NCI-H345 treated with DMSO at 0.1 percent for 48 hours (cell line): ENCODE results near the gene WDR5.

Experiments
- DNase-seq: peaks from one replicate; lab custom pipeline; 2025; ENCODE audit not compliant: unreplicated experiment; lab: John Stamatoyannopoulos, UW

WDR5 gene

DNA sequence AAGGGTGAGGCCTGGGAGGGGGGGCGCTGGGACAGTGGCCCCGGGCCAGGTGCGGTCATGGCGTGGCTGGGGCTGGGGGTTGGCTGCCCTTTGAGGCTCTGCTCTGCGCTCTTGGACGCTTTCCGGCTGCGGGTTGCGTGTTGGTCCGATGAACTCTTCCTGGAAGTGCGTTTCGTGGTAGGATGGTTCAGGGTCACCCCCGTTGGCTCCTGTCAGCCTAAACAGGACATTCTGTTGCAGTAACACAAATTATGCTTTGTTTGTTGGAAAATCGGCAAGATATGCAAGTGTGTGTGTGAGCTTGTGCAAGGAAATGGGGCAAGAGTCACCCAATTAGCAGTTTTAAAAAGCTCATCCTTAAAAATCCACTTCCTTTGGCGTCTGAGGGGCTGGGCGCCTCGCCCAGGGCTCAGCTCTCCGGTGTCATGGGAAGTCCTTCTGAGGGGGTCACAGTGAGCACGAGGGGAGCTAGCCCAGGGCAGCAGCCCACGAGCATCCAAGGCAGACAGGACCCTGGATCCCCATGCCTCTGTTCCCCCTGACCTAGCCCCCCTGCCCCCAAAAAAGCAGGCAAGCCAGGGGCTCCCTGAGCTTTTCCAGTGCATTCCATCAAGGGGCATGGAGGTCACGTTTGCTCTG lies 50.7 kb downstream of the WDR5 start:
- DNase-seq, result no peak

DNA sequence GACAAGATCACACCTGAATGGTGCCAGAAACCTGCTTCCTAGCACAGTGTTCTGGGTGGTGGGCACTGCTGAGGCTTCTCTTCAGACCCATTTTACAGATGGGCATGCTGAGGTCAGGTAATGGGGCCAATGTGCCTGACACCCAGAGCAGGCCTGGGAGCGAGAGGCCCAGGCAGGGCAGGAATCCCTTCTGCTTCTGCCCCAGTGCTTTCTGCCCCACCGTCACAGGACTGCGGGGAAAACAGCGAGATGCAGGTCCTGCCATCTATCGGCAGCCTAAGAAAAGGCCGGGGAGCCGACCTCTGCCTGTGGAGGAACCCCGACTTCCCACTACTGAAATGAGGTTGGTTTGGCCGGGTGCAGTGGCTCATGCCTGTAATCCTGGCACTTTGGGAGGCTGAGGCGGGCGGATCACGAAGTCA lies 51.2 kb downstream of the WDR5 start:
- no peak for DNase-seq

DNA sequence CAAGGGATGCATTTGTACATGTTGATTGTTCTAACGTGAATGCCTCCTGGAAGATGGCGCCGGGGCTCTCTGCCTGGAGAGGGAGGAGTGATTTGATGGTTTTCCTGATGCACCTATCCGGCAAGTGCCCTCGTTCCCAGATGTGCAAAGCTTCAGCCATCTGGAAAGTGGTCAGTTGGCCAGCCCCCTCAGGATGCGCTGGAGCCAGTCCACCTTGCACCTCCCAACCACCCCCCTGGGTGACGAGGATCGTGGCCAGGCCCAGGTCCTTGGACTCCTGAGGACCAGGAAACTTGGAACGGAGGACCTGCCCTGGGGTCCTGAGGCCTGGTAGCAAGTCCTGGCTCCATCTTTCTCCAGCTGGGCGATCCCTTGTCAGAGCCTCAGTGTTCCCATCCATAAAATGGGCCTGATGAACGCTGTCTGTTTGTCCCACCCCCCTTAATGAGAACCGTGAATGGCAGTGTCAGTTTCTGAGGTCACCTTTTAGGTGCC lies 52.1 kb downstream of the WDR5 start:
- DNase-seq, result no peak

DNA sequence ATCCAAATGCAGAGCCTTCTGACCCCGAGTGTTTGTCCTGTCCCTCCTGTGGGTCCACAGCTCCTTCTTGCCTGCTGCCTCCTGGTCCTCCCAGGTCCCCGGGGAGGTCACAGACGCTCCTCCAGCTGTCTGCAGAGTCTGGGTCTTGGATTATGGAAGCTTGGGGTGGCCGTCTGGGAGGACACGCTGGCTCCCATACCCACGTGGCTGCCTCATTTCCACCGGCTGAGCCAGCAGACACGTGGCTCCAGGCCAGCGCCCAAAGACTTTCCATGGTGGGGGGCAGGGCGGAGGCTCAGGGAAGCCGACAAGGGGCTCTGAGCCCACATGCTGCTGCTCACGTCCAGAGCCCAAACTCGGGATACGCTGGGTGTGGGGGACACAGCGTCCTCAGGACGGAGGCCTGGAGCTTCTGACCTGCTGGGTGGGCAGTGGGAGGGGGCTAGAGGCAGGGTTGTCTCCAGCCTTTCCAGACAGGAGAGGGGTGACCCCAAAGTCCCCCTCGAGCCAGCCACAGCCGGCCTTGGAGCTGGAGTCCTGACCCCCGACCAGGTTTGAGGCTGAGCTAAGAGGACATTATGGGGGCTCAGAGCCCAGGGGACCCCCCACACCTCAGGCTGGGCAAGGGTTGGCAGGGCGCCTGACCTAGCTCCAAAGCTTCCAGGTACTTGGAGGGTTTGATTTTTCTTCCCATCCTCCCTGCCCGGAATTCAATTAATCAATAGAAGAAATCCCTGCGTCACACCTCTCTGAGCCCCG lies 52.7 kb downstream of the WDR5 start:
- no peak for DNase-seq

DNA sequence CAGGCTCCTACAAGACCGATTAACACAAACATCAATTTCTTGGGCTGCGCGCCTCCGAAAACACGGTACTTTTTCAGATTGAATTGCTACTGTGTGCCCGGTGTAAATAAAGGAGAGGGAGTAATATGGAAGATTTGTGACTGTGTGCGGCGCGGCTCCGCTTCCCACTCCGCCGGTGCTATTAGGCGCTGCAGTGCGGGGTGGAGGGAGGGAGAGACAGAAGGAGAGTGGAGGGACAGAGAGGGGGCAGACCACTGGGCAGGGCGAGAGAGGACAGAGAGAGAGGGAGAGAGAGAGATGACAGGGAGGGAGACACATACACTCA lies 53.2 kb downstream of the WDR5 start:
- no peak for DNase-seq

DNA sequence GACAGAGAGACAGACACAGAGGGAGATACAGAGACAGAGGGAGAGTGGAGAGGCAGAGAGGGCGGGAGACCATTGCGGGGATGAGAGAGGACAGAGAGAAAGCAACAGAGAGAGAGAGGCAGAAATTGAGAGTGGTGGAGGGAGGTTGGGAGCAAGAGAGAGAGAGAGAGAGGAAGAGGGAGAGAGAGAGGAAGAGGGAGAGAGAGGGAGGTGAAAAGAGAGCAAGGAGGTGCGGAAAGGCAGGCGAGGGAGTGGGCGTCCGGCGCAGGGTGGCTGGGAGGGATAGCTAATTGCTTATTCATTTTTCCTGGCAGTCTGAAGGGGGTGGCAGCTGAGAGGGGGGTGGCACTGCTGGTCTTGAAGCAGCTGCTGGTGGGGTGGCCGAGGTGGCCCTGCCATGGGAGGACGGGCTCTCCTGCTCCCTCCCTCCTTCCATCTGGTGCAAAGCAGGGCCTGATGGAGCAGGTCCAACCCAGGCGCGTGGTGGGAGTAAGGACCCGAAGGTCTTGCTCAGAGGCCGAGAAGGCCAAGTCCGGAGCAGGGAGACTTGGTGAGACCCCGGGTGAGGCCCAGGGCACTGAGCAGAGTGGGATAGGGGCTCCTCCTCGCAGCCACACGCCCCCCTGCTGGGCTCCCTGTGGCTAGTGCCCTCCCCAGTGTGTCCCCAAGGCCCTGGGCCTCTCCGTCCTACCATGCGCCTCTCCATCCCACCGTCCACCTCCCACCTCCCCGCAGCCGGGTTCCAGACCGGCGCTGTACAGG lies 53.8 kb downstream of the WDR5 start:
- no peak for DNase-seq

DNA sequence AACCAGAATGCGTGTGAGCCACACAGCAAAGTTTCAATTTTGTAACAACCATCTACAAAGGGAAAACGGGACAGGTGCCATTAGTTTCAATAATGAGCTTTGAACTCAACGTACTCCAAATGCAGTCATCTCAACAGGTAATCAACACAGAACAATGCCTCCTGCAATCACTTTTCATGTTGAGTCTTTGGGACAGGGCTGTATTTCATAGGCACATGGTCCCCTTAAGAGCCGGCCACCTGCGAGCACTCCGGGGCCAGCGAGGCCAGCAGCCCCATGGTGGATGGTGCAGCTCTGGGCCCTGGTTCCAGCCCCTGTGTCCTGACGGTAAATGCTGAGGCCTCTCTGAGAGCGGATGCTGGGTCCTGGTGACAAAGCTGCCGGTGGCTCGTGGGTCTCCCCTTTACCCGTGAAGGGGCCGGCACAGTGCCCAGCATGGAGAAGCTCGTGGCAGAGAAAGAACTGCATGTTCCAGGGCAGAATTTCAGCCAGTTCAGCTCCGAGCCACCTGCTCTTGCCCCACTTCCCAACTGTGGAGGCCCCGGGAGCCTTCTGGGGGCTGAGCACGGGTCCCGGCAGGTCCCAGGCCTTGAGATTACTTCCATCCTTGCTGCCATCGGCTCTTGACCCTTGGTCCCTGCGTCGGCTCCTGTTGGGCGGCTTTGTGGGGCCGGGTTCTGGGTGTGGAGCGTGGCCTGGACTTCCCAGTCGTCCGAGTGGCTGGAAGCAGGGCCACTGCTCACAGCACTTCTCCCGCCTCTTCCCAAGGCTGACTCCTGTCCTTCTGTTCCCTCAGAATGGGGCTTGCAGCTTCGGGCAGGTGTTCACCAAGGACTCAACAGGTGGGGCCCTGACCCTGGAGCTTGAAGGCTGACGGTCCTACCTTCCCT lies 54.6 kb downstream of the WDR5 start:
- DNase-seq, result no peak

DNA sequence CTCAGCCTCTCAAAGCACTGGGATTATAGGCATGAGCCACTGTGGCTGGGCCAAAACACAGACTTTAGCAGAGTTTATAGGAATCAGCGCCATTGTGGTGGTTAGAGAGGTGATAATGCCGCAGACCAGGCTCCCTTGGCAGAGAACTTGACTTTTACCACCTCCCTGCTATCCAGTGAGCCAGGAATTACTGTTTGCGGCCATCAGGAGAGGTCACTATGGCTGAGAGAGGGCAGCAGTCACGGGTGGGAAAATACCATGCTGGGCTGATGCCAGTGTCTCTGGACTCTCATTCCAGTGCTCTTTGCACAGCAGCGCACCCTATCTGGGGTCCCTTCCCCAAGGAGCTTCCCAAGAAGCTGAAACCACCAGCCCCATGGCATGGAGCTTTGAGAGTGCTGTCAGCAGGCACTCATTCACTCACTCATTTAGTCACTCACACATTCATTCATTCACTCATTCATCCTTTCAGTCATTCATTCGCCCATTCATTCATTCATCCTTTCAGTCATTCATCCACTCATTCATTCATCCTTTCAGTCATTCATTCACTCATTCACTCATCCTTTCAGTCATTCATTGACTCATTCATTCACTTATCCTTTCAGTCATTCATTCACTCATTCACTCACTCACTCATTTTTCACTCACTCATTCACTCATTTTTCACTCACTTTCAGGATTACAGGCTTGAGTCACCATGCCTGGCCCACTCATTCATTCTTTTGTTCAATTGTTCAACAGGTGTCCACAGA lies 55.8 kb downstream of the WDR5 start:
- no peak for DNase-seq

DNA sequence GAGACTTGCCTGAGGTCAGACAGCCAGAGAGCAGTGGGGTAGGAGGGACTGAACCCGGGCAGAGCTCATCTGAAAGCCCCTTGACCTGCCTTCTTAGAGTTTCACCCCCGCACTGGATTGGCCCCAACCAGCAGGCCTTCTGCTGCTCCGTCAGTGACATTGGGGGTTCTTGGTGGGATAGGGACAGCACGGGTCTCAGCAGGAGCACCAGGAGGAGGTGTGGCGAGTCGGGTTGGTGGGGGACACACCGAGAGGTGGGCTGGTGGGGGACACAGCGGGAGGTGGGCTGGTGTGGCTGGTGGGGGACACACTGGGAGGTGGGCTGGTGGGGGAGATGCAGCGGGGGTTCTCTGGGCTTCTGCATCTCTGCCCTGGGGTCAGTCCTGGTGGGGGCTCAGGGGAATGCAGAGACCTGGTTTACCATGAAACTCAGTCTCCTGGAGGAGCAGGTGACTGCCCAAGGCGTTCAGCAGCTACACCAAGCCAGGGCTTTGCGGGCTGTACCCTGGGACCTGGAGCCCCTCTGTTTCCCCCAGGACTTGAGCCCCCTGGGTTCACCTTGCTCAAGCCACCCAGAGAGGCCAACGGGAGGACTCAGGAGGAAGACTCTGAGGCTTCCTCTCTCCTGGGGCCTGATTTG lies 56.5 kb downstream of the WDR5 start:
- no peak for DNase-seq

DNA sequence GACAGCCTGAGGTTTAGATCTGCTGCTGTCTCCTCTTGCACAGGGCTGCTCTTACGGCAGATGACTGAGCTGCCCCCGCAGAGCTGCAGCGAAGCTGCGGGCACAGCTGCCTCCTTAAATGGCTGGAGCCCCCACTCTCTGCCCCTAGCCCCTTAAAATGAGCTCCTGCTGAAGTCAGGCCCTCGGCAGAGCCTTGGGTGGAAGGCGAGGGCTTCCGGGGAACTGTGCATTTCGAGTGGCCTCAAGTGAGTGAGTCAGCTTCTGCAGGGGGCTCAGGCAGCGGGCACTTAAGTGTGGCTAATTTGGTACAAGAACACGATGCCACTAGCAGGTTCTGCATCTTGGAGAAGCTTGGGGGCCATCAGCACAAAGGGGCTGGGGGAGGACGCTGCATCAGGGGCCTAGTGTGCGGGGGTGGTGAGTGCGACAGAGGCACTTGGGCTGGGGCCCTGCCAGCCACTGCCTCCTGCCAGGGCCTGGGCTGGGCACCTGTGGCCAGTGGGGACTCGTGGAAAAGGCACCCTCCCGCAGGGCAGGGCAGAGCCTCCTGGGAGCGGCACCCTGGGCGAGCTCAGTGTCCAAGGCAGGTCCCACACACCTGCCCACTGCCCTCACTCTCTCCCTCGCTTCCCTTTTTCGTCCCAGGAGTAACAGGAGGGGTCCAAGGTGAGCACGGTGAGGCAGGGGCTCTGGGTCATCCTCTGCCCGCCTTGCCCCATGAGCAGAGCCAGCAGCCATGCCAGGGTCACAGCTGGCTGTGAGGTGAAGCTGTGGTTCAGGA lies 57.3 kb downstream of the WDR5 start:
- no peak for DNase-seq

DNA sequence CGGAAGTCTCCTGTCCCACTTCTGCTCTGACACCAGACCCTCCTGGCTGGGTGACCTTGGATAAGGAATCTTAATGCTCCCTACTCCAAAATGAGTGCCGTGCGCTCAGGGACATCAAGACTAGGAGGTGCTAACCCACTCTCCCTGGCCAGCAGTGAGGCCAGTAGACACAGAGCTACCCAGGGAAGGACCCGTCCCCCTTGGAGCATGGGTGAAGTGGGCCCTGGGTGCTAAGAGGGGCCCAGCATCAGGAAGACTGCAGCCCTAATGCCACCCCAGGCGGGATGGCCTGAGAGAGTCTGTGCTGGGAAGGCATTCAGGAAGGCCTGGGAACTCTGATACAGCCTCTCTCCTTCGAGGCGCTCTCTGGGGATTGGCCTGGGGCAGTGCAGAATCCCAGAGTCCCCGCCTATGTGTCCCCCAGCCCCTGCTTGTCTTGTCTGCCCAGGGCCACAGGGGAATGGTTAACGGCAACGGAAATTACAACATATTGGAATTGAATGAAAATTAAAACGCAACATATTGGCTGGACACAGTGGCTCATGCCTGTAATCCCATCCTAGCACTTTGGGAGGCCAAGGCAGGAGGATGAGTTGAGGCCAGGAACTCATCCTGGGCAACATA lies 58.1 kb downstream of the WDR5 start:
- no peak for DNase-seq

DNA sequence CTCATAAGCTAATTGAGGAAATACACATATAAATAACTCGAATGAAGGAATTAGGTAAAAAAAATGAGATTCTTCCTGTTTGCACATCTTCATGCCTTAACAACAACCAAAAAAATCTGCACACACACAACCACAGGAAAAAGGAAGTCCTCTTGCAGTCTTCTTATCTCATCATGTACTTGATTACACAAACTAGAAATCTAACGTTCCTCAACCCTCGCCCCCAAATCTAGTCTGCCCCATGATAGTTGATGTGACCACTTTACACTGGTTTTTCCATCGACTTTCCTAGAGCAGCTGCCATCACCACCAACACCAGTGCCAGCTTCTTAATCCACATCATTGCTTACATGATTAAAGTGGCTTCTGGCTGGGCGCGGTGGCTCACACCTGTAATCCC lies 59.7 kb downstream of the WDR5 start:
- DNase-seq, result no peak

DNA sequence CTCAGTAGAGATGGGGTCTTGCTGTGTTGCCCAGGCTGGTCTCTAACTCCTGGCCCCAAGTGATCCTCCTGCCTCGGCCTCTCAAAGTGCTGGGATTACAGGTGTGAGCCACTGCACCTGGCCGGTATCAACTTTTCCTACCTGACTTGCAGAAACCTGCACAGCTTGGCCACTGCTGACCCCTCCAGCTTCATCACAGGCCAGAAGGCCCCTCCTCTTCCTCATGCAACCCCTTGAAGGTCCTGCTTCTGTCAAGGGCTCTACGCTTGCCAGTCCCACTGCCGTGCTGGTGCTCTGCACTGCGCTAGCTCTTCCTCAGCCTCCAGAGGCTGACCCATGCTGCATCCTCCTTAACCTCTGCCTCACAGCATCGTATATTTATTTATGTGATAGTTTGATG lies 61.0 kb downstream of the WDR5 start:
- DNase-seq, result no peak

DNA sequence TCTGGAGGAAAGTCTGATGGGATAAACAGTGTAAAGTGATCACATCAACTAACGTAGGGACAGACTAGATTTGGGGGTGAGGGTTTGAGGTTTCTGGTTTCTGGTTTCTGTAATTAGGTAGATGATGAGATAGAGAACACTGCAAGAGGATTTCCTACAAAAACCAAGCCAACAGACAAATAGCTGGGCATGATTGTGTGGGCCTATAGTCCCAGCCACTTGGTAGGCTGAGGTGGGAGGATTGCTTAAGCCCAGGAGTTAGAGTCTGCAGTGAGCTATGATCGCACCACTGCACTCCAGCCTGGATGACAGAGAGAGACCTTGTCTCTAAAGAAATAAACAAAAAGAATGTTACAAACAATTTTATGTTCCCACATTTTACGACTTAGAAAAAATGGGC lies 62.9 kb downstream of the WDR5 start:
- no peak for DNase-seq

DNA sequence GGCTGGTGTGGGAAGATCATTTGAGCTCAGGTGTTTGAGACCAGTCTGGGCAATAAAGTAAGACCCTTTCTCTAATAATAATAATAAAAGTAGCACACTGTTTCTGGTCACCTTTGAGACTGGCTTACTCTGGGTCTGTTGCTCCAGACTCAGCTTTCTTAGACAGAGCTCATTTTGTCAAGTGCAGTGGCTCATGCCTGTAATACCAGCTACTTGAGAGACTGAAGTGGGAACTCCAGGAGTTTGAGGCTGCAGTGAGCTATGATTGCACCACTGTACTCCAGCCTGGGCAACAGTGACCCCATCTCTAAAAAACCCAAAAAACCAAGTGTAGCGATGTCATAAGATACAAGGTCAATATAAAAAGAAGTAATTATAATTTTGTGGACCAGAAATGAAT lies 64.8 kb downstream of the WDR5 start:
- DNase-seq, result no peak

DNA sequence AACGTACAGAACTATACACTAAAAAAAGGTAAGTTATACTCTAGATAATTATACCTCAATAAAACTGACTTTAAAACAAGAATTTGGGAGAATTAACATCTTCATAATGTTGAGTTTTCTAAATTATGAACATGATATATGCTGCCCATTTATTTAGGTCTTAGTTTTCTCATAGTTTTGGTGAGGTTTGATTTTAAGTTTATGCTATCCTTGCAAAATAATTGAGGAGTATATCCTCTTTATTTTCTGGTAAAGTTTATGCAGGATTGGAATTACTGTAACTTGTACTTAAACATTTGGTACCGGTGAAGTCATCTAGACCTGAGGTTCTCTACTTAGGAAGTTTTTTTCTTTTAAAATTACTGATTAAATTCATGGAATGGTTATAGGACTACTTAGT lies 67.3 kb downstream of the WDR5 start:
- no peak for DNase-seq

DNA sequence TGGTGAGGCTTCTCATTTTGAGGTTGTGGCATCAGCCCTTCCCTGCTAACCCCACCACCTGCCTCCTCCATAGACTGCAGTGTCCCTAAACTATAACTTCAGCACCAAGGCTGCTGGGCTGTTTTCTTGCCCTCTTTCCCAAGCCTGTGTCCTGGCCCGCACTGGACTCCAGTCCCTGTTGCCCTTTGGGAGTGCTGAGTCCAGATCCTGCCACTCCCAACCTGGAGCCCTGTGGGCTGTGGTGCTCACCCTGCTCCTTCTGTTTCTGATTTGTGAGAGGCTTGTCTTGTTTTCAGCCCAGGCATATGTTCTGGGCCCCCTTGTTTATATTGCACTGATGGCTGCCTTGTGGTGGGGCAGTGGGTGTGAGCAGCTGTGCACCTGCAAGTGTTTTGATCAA lies 68.2 kb downstream of the WDR5 start:
- DNase-seq, result no peak

DNA sequence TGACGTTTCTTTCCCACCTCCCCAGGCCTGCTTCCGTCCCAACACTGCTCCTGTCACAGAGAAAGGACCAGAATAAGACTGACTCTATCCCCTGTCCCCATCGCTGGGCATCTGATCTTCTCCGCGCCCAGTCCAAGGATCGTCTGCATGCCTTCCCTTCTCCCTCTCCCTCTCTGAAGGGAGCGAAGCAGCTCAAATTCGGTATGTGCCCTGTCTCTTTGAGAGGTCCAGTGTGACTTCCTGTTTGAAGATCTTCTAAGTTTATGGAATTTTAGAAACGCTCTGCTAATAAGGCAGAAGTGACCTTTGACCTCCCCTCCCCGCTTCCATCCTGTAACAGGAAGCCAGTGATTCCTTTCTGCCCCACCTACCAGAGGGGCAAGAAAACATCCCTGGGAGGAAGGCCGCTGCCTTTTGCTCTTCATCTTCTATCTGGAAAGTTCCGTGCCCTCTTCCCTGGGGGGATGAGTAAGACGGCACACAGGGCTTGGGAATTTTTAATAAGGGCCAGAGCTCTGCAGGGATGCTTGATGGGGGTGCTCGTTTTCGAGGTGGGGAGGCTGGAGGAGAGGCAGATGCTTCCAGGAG lies 69.2 kb downstream of the WDR5 start:
- no peak for DNase-seq
